Thyroid gland (tissue), 4 donors: ENCODE results near the gene NPIPA2.
"Not testable (repeated sequence)": the region's sequence is repeated elsewhere in the genome, so short reads cannot be mapped to it uniquely, and the experiment has no call there.

ENCODE experiments used
- POLR2A ChIP-seq, 2 donors: fragments of 450-650 bp; IDR thresholded peaks; one replicate each; pipeline ENCODE4 v1.6.1; 2017; ENCODE audit warnings: antibody characterized with exemption in 2 of 2, mild to moderate bottlenecking in 2 of 2, moderate library complexity in 1 of 2
- TF ChIP-seq, protein P1 (sequence below), 6 experiments: fragments of 200-600 bp in 3 of 6; fragments of 450-650 bp in 3 of 6; sonication (generic) in 3 of 6; IDR thresholded peaks; one replicate each; pipeline ENCODE4 v1.5.1; 2016 to 2019; ENCODE audit warnings: antibody characterized with exemption in 6 of 6, mild to moderate bottlenecking in 2 of 6, inconsistent platforms in 1 of 6, moderate library complexity in 1 of 6

DNA sequence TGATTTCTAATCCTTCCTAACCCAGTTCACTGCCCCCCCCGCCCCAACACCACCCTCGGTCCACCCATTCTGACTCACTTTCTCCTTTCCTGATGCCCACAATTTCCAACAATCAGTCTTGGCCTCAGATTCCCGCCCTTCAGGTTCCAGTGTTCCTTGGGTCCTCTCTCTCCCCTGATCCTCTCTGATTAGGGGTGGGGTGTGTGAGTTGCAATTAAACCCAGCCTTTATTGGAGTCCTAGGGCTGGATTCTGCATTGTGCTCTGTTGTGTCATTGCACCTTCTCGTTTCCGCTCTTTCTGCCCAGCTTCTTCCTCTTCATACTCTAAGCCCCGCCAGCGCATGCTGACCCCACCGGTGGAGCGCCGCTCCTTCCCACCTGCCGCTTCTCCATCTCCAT is 539 bp upstream of the NPIPA2 start:
- TF ChIP-seq, protein P1, sequence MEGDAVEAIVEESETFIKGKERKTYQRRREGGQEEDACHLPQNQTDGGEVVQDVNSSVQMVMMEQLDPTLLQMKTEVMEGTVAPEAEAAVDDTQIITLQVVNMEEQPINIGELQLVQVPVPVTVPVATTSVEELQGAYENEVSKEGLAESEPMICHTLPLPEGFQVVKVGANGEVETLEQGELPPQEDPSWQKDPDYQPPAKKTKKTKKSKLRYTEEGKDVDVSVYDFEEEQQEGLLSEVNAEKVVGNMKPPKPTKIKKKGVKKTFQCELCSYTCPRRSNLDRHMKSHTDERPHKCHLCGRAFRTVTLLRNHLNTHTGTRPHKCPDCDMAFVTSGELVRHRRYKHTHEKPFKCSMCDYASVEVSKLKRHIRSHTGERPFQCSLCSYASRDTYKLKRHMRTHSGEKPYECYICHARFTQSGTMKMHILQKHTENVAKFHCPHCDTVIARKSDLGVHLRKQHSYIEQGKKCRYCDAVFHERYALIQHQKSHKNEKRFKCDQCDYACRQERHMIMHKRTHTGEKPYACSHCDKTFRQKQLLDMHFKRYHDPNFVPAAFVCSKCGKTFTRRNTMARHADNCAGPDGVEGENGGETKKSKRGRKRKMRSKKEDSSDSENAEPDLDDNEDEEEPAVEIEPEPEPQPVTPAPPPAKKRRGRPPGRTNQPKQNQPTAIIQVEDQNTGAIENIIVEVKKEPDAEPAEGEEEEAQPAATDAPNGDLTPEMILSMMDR (IDR thresholded peaks at IDR 0.05) = not testable (repeated sequence)
- not testable (repeated sequence) for TF ChIP-seq POLR2A (IDR thresholded peaks at IDR 0.05)
